ENCODE measurements around the gene OTX2.

DNA sequence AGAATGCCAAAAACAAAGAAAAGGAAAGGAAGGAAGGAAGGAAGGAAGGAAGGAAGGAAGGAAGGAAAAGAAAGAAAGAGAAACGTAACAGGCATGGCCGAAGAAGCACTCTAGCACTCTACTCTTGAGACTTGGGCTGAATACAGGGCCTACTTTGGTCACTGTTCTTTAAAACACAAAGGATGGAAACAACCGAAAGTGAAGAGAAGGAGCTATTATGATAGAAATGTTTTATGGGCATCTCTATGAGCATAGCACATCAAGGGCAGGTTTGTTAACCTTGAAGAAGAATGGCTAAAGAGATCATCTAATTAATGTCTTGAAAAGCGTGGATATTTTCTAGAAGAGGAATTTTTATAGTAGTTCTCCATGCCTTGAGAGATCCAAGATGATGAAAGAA is 15.9 kb upstream of the OTX2 start:
- TF ChIP-seq, protein P1, sequence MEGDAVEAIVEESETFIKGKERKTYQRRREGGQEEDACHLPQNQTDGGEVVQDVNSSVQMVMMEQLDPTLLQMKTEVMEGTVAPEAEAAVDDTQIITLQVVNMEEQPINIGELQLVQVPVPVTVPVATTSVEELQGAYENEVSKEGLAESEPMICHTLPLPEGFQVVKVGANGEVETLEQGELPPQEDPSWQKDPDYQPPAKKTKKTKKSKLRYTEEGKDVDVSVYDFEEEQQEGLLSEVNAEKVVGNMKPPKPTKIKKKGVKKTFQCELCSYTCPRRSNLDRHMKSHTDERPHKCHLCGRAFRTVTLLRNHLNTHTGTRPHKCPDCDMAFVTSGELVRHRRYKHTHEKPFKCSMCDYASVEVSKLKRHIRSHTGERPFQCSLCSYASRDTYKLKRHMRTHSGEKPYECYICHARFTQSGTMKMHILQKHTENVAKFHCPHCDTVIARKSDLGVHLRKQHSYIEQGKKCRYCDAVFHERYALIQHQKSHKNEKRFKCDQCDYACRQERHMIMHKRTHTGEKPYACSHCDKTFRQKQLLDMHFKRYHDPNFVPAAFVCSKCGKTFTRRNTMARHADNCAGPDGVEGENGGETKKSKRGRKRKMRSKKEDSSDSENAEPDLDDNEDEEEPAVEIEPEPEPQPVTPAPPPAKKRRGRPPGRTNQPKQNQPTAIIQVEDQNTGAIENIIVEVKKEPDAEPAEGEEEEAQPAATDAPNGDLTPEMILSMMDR (conservative IDR thresholded peaks at IDR 0.05; ENCODE audit: low read length): no peak
- TF ChIP-seq EZH2phosphoT487 (IDR thresholded peaks at IDR 0.05; ENCODE audit: borderline replicate concordance): no peak

All from Loucy (cell line).